ENCODE results near the gene CXCR6. TPM values are rescaled to one million over a fixed set of nuclear protein-coding genes. Genes with fewer than 3 reads are reported as not detected.

CXCR6 gene
- polyA plus RNA-seq, 2 of the 4 experiments (the other 2 are of a cell fraction): not detected

GRCh38 chr3:45972534-45973402 is 29.5 kb downstream of the CXCR6 start:
- 73% methylated on average over 6 of the region's 6 CpGs for WGBS (ENCODE audit: missing lambda C conversion rate)
- POLR2A ChIA-PET: no interaction called here
- H3K4me1 ChIP-seq: peaks cover 10% of the 10 kb centered on the region; the same call in 1 of the 3 replicates
- ATAC-seq (peak in 1 of 2 experiments; percentile 30; a peak in 1 of 6 replicates), FAIRE-seq (no peak), DNase-seq (ENCODE audit: low read depth in 1 of 2, low spot score in 1 of 2) (peak in 1 of 2 experiments; percentile 18)
- H3K27ac ChIP-seq: 0 out of 6 replicates have a peak overlapping the region, but pooled peaks of 1 of the 2 experiments have one; percentile 41
- TF ChIP-seq MAFK (IDR thresholded peaks at IDR 0.05; ENCODE audit: partially characterized antibody) (peak; percentile 31), ZNF302 (CRISPR knock-in tag; IDR thresholded peaks at IDR 0.05) (no peak), HOXA7 (CRISPR knock-in tag; IDR thresholded peaks at IDR 0.05) (no peak), EHF (CRISPR knock-in tag; IDR thresholded peaks at IDR 0.05) (no peak), E2F6 (IDR thresholded peaks at IDR 0.05; ENCODE audit: borderline replicate concordance, low read depth) (no peak), HOXB13 (CRISPR knock-in tag; IDR thresholded peaks at IDR 0.05; ENCODE audit: low read depth) (no peak), CBX8 (IDR thresholded peaks at IDR 0.05) (no peak), CEBPB (IDR thresholded peaks at IDR 0.05) (0 out of 4 replicates have a peak, but pooled peaks have one; percentile 10 to 16), MYC (IDR thresholded peaks at IDR 0.05; ENCODE audit: borderline replicate concordance, low read length) (no peak), HEYL (CRISPR knock-in tag; IDR thresholded peaks at IDR 0.05) (no peak), RAD21 (conservative IDR thresholded peaks at IDR 0.05 in 1 of 2, IDR thresholded peaks at IDR 0.05 in 1 of 2) (no peak)
- no peaks in the 10 kb centered on the region for H3K9me3 ChIP-seq
- no peak overlapping the region; the same call in 2 of the 3 replicates for H3K4me2 ChIP-seq
- no peak overlapping the region for H3K4me3 ChIP-seq
- CTCF ChIA-PET: interaction anchor here (0.5 kb wide), 1 partner anchor 461 kb away, joined by 3 read pairs; no protein-coding TSS in a partner anchor

GRCh38 chr3:45974686-45975085 is 31.4 kb downstream of the CXCR6 start:
- FAIRE-seq (no peak), ATAC-seq (no peak), DNase-seq (ENCODE audit: low read depth in 1 of 2, low spot score in 1 of 2) (no peak)
- POLR2A ChIA-PET: no interaction called here
- CTCF ChIA-PET: interaction anchor here (1.4 to 1.9 kb wide), 2 partner anchors 103 to 105 kb away, joined by 3 to 9 read pairs; no protein-coding TSS in a partner anchor
- Histone ChIP-seq H3K9me3 (no peaks in the 10 kb centered on the region), H3K4me3 (no peak overlapping the region), H3K4me1 (peaks cover 10% of the 10 kb centered on the region; the same call in 1 of the 3 replicates), H3K27ac (no peak overlapping the region), H3K4me2 (no peak overlapping the region)
- TF ChIP-seq USF2 (IDR thresholded peaks at IDR 0.05): no peak
- TF ChIP-seq HMGXB4 (CRISPR knock-in tag; IDR thresholded peaks at IDR 0.05; ENCODE audit: borderline replicate concordance): no peak
- TF ChIP-seq NFE2L2 (conservative IDR thresholded peaks at IDR 0.05; ENCODE audit: low read length): no peak
- TF ChIP-seq ATOH8 (CRISPR knock-in tag; IDR thresholded peaks at IDR 0.05; ENCODE audit: low read depth): no peak
- 97% methylated on average over 3 of the region's 4 CpGs for WGBS (ENCODE audit: missing lambda C conversion rate)

GRCh38 chr3:45975686-45976085 is 32.4 kb downstream of the CXCR6 start:
- 92% methylated on average over 5 of the region's 5 CpGs for WGBS (ENCODE audit: missing lambda C conversion rate)
- no peak for DNase-seq (ENCODE audit: low read depth in 1 of 2, low spot score in 1 of 2)
- no peak overlapping the region for H3K4me3 ChIP-seq
- no peaks in the 10 kb centered on the region for H3K9me3 ChIP-seq
- FAIRE-seq: no peak
- no peak overlapping the region for H3K27ac ChIP-seq
- ATAC-seq: no peak
- H3K4me1 ChIP-seq: peaks cover 10% of the 10 kb centered on the region; the same call in 1 of the 3 replicates
- TF ChIP-seq CHD2 (IDR thresholded peaks at IDR 0.05; ENCODE audit: low read length, partially characterized antibody) (no peak), NPAS2 (CRISPR knock-in tag; IDR thresholded peaks at IDR 0.05; ENCODE audit: borderline replicate concordance) (no peak), RFX5 (IDR thresholded peaks at IDR 0.05) (no peak), FOSL2 (IDR thresholded peaks at IDR 0.05) (no peak), FOSL2 (CRISPR knock-in tag; IDR thresholded peaks at IDR 0.05) (no peak), HOXA7 (CRISPR knock-in tag; IDR thresholded peaks at IDR 0.05) (no peak), E2F6 (IDR thresholded peaks at IDR 0.05; ENCODE audit: borderline replicate concordance, low read depth) (no peak), NR3C1 (IDR thresholded peaks at IDR 0.05) (no peak), HMGXB4 (CRISPR knock-in tag; IDR thresholded peaks at IDR 0.05; ENCODE audit: borderline replicate concordance) (no peak)
- ChIA-PET POLR2A (no interaction called here), CTCF (interaction anchor here (0.6 to 1.4 kb wide), 2 partner anchors 13 to 104 kb away, joined by 3 read pairs; no protein-coding TSS in a partner anchor)
- no peak overlapping the region for H3K4me2 ChIP-seq
